K562 (cell line): ENCODE results near the gene POLD3. TPM values are rescaled to one million over a fixed set of nuclear protein-coding genes. Genes with fewer than 3 reads are reported as not detected.
A peak's percentile ranks its signal among the peaks of the same experiment; 100 is the strongest.

Experiments
- ARID3A ChIP-seq: IDR thresholded peaks from 2 replicates; pipeline ENCODE4 v1.6.1; 2012; ENCODE audit warnings: low read depth, low read length, improper control_type of control experiment, borderline replicate concordance
- BCOR ChIP-seq: fragments of 450-650 bp; IDR thresholded peaks from 2 replicates; pipeline ENCODE4 v1.6.1; 2016
- CREBBP ChIP-seq: IDR thresholded peaks from one replicate; pipeline ENCODE4 v1.6.1; 2012; ENCODE audit warnings: low read depth, mild to moderate bottlenecking, control low read depth, inconsistent platforms, low read length
- DMBX1 ChIP-seq: fragments of 250-450 bp; sonication (Bioruptor Pico); IDR thresholded peaks from 2 replicates; pipeline ENCODE4 v1.8.0; 2022; ENCODE audit warnings: inconsistent platforms, mild to moderate bottlenecking, moderate library complexity, borderline replicate concordance
- GTF2A2 ChIP-seq: IDR thresholded peaks from 2 replicates; pipeline ENCODE4 v1.6.1; 2016; ENCODE audit warnings: mild to moderate bottlenecking, missing genetic modification characterization, missing compliant biosample characterization
- HEY1 ChIP-seq: fragments of 250-450 bp; sonication (Bioruptor Pico); IDR thresholded peaks from 2 replicates; pipeline ENCODE4 v1.5.0; 2020; ENCODE audit warnings: mild to moderate bottlenecking, moderate library complexity, borderline replicate concordance
- KDM5B ChIP-seq: fragments of 200-600 bp; sonication (generic); IDR thresholded peaks from 2 replicates; pipeline ENCODE4 v1.6.1; 2012; ENCODE audit warnings: low read depth, mild to moderate bottlenecking, moderate library complexity, low read length, control low read depth, inconsistent platforms; ENCODE audit not compliant: insufficient replicate concordance
- MBD1 ChIP-seq: fragments of 250-450 bp; sonication (Bioruptor Pico); IDR thresholded peaks from 2 replicates; pipeline ENCODE4 v1.8.0; 2022; ENCODE audit warnings: inconsistent platforms
- POLR3A ChIP-seq: IDR thresholded peaks from 2 replicates; pipeline ENCODE4 v1.6.1; 2011; ENCODE audit warnings: borderline replicate concordance, mild to moderate bottlenecking, moderate library complexity; ENCODE audit not compliant: insufficient read length, insufficient read depth; ENCODE audit errors: extremely low read depth
- PYGO2 ChIP-seq: fragments of 450-650 bp; IDR thresholded peaks from 2 replicates; pipeline ENCODE4 v1.6.1; 2016; ENCODE audit warnings: mild to moderate bottlenecking, missing genetic modification characterization, moderate library complexity, missing compliant biosample characterization
- SNRNP70 ChIP-seq: fragments of 200-400 bp; formaldehyde crosslinking; optimal IDR thresholded peaks from 2 replicates; pipeline ENCODE3; 2017; ENCODE audit warnings: low read depth, low read length
- STAT6 ChIP-seq: sonication (generic); formaldehyde crosslinking; IDR thresholded peaks from 2 replicates; pipeline ENCODE4 v1.8.1; 2023; ENCODE audit warnings: mild to moderate bottlenecking, missing genetic modification reagents
- TCF3 ChIP-seq: sonication (generic); formaldehyde crosslinking; IDR thresholded peaks from 2 replicates; pipeline ENCODE4 v1.4.0; 2020; ENCODE audit warnings: mild to moderate bottlenecking, missing genetic modification reagents
- THAP7 ChIP-seq: fragments of 250-450 bp; sonication (Bioruptor Pico); IDR thresholded peaks from 2 replicates; pipeline ENCODE4 v1.5.0; 2021
- USF1 ChIP-seq: sonication (generic); formaldehyde crosslinking; IDR thresholded peaks from 2 replicates; pipeline ENCODE4 v1.9.0; 2022; ENCODE audit warnings: mild to moderate bottlenecking, missing genetic modification reagents
- ZMIZ1 ChIP-seq, 2 experiments: fragments of 150-350 bp in 1 of 2; IDR thresholded peaks; 2 replicates each; pipeline ENCODE4 v1.6.1; 2012 to 2016; ENCODE audit warnings: low read depth in 2 of 2, low read length in 2 of 2, mild to moderate bottlenecking in 1 of 2, moderate library complexity in 1 of 2
- ZNF696 ChIP-seq: fragments of 250-450 bp; sonication (Bioruptor Pico); conservative IDR thresholded peaks from 2 replicates; pipeline ENCODE4 v1.4.0; 2020; ENCODE audit warnings: mild to moderate bottlenecking, moderate library complexity
- polyA plus RNA-seq, 8 experiments: library from polyadenylated mRNA; depleted of rRNA in 4 of 8; stranded (reverse) in 5 of 8; unstranded in 3 of 8; fragments of >200 nt; fragmentation: Nextera tagmentation in 2 of 8; fragmentation: Illumina TruSeq in 1 of 8; extraction: Ambion mirVana in 2 of 8; extraction: Trizol in 1 of 8; gene quantifications; 2 replicates each; pipeline versions ENCODE4 v1.2.1 to v1.2.3, GENCODE V29; 2011 to 2014; ENCODE audit warnings: inconsistent platforms in 1 of 8, missing spikeins in 1 of 8
- total RNA-seq, 7 experiments: library from RNA; depleted of rRNA in 6 of 7; stranded (reverse); fragments of >200 nt in 6 of 7; fragmentation: Illumina TruSeq in 2 of 7; extraction: Trizol in 2 of 7; gene quantifications; 2 replicates each; pipeline versions ENCODE4 v1.2.1 to v1.2.3, GENCODE V29; 2011 to 2021; ENCODE audit warnings: low replicate concordance in 1 of 7

The POLD3 gene
- total and polyA plus RNA-seq, 9 of the 15 experiments (the other 6 are each of a cell fraction or from before 2014, with no cell fraction given), result 10.6 to 40.1 (median 24.6) TPM

- peak; percentile 81 for TF ChIP-seq ARID3A
- no peak for TF ChIP-seq POLR3A
- TF ChIP-seq ZNF696 (CRISPR knock-in tag), result no peak
- no peak for TF ChIP-seq MBD1
- no peak for TF ChIP-seq THAP7 (CRISPR knock-in tag)
- TF ChIP-seq USF1 (CRISPR knock-in tag), result no peak
- TF ChIP-seq DMBX1 (CRISPR knock-in tag), result no peak
- no peak for TF ChIP-seq PYGO2 (tag)
- no peak for TF ChIP-seq CREBBP
- no peak for TF ChIP-seq HEY1 (CRISPR knock-in tag)
- no peak for TF ChIP-seq STAT6 (CRISPR knock-in tag)
- no peak for TF ChIP-seq GTF2A2 (tag)
- peak in 1 of 2 experiments; percentile 60; a peak in 1 of 4 replicates for TF ChIP-seq ZMIZ1 (IDR thresholded peaks at IDR 0.05; ENCODE audit: low read depth in 2 of 2, low read length in 2 of 2)
- 0 out of 2 replicates have a peak, but pooled peaks have one; percentile 17 for TF ChIP-seq BCOR
- TF ChIP-seq TCF3 (CRISPR knock-in tag), result peak; percentile 84
- no peak for TF ChIP-seq SNRNP70
- no peak for TF ChIP-seq KDM5B
These were observed 48.9 kb downstream of the POLD3 start (continued) for GRCh38 chr11:74641289-74641688.
